A172 (cell line): ENCODE results near the gene PPP1R12B. TPM values are rescaled to one million over a fixed set of nuclear protein-coding genes. Genes with fewer than 3 reads are reported as not detected.
"Not testable (repeated sequence)": the region's sequence is repeated elsewhere in the genome, so short reads cannot be mapped to it uniquely, and the experiment has no call there.

Experiments used
- DNase-seq: peaks from one replicate; pipeline ENCODE4 v3.0.0-alpha.2; 2015; ENCODE audit warnings: low spot score
- total RNA-seq: library from RNA; depleted of rRNA; stranded (reverse); fragments of >200 nt; shearing (Covaris generic); gene quantifications from 2 replicates; pipeline ENCODE4 v1.2.3, GENCODE V29; 2014

The PPP1R12B gene
- total RNA-seq, 1 experiment from 2014 or later, result 15.6 TPM

GRCh38 chr1:202561726-202562443, 213.4 kb downstream of the PPP1R12B start:
- no peak for DNase-seq

GRCh38 chr1:202562444-202563060, 214.1 kb downstream of the PPP1R12B start:
- no peak for DNase-seq

GRCh38 chr1:202563818-202564217, 215.3 kb downstream of the PPP1R12B start:
- no peak for DNase-seq

- DNase-seq, result no peak
These were observed 216.5 kb downstream of the PPP1R12B start for GRCh38 chr1:202564958-202565495.

- no peak for DNase-seq
These were observed 217.5 kb downstream of the PPP1R12B start for GRCh38 chr1:202565890-202566602.

- DNase-seq, result peak; percentile 58
These were observed 219.2 kb downstream of the PPP1R12B start for GRCh38 chr1:202567738-202568137.

- no peak for DNase-seq
These were observed 219.9 kb downstream of the PPP1R12B start for GRCh38 chr1:202568410-202568809.

GRCh38 chr1:202568826-202569225, 220.3 kb downstream of the PPP1R12B start:
- no peak for DNase-seq

GRCh38 chr1:202569393-202570322, 221.2 kb downstream of the PPP1R12B start:
- no peak for DNase-seq

- DNase-seq, result peak; percentile 48
These were observed 223.3 kb downstream of the PPP1R12B start for GRCh38 chr1:202571719-202572339.

GRCh38 chr1:202572867-202573266, 224.4 kb downstream of the PPP1R12B start:
- DNase-seq, result no peak

GRCh38 chr1:202575918-202576653, 227.6 kb downstream of the PPP1R12B start:
- DNase-seq, result no peak

GRCh38 chr1:202576816-202577215, 228.3 kb downstream of the PPP1R12B start:
- no peak for DNase-seq

GRCh38 chr1:202577381-202577780, 228.9 kb downstream of the PPP1R12B start:
- DNase-seq, result no peak

- DNase-seq, result no peak
These were observed 229.6 kb downstream of the PPP1R12B start for GRCh38 chr1:202578001-202578504.

GRCh38 chr1:202578565-202578964, 230.1 kb downstream of the PPP1R12B start:
- DNase-seq, result no peak

- DNase-seq, result peak; percentile 68
These were observed 231.3 kb downstream of the PPP1R12B start for GRCh38 chr1:202579806-202580205.

- DNase-seq, result no peak
These were observed 232.1 kb downstream of the PPP1R12B start for GRCh38 chr1:202580619-202581018.

- DNase-seq, result not testable (repeated sequence)
These were observed 233.9 kb downstream of the PPP1R12B start for GRCh38 chr1:202582350-202582749.
